ENCODE measurements around the gene CHMP2B. TPM values are rescaled to one million over a fixed set of nuclear protein-coding genes. Genes with fewer than 3 reads are reported as not detected.

Gene CHMP2B
- total and polyA plus RNA-seq, 9 of the 15 experiments (the other 6 are each of a cell fraction or from before 2014, with no cell fraction given) = 7.4 to 17.7 (median 10.6) TPM

- TF ChIP-seq MGA (IDR thresholded peaks at IDR 0.05) (no peak), ZNF143 (CRISPR knock-in tag; IDR thresholded peaks at IDR 0.05) (no peak), MED1 (CRISPR knock-in tag; IDR thresholded peaks at IDR 0.05; ENCODE audit: borderline replicate concordance) (no peak), U2AF1 (optimal IDR thresholded peaks at IDR 0.05; ENCODE audit: low read depth, low read length) (no peak)
Measured at GRCh38 chr3:87201727-87202126, 25.4 kb upstream of the CHMP2B start (continued).

All from K562 (cell line).